HEK293T (cell line): ENCODE measurements around the gene RAB3IL1.

Source experiments
- CTCF ChIA-PET: fragments of 350-600 bp; formaldehyde crosslinking; extraction: SDS; loops from one replicate; lab custom pipeline; 2021; ENCODE audit warnings: antibody characterized with exemption, inconsistent platforms; lab: Yijun Ruan, JAX
- POLR2A ChIA-PET: fragments of 350-600 bp; formaldehyde crosslinking; extraction: SDS; loops from one replicate; lab custom pipeline; 2020; ENCODE audit warnings: antibody characterized with exemption, inconsistent platforms; lab: Yijun Ruan, JAX
- DNase-seq: peaks from one replicate; pipeline ENCODE4 v3.0.0; 2012; ENCODE audit warnings: mixed read lengths; ENCODE audit errors: extremely low spot score
- ARNT ChIP-seq: fragments of 450-650 bp; IDR thresholded peaks from 2 replicates; pipeline ENCODE4 v1.6.1; 2017; ENCODE audit warnings: mild to moderate bottlenecking
- BHLHE40 ChIP-seq: fragments of 450-650 bp; IDR thresholded peaks from 2 replicates; pipeline ENCODE4 v1.6.1; 2016; ENCODE audit warnings: mild to moderate bottlenecking, moderate library complexity, borderline replicate concordance
- CTBP1 ChIP-seq: fragments of 450-650 bp; IDR thresholded peaks from 2 replicates; pipeline ENCODE4 v1.6.1; 2016; ENCODE audit warnings: borderline replicate concordance
- ELF4 ChIP-seq: fragments of 450-650 bp; IDR thresholded peaks from 2 replicates; pipeline ENCODE4 v1.6.1; 2017; ENCODE audit warnings: antibody characterized with exemption
- FOXA1 ChIP-seq: fragments of 450-650 bp; IDR thresholded peaks from 2 replicates; pipeline ENCODE4 v1.6.1; 2016; ENCODE audit warnings: mild to moderate bottlenecking
- FOXK2 ChIP-seq: fragments of 450-650 bp; IDR thresholded peaks from 2 replicates; pipeline ENCODE4 v1.6.1; 2016; ENCODE audit warnings: mild to moderate bottlenecking
- FOXM1 ChIP-seq: fragments of 450-650 bp; IDR thresholded peaks from 2 replicates; pipeline ENCODE4 v1.6.1; 2017; ENCODE audit warnings: mild to moderate bottlenecking, borderline replicate concordance
- HDGF ChIP-seq: fragments of 450-650 bp; IDR thresholded peaks from 2 replicates; pipeline ENCODE4 v1.6.1; 2017; ENCODE audit warnings: antibody characterized with exemption, borderline replicate concordance
- L3MBTL2 ChIP-seq: fragments of 450-650 bp; conservative IDR thresholded peaks from 2 replicates; pipeline ENCODE4 v1.6.1; 2016; ENCODE audit warnings: mild to moderate bottlenecking
- LEF1 ChIP-seq: fragments of 450-650 bp; IDR thresholded peaks from 2 replicates; pipeline ENCODE4 v1.6.1; 2017; ENCODE audit warnings: mild to moderate bottlenecking, borderline replicate concordance
- NFRKB ChIP-seq: fragments of 450-650 bp; IDR thresholded peaks from 2 replicates; pipeline ENCODE4 v1.6.1; 2016; ENCODE audit warnings: mild to moderate bottlenecking, moderate library complexity
- PKNOX1 ChIP-seq: fragments of 450-650 bp; IDR thresholded peaks from 2 replicates; pipeline ENCODE4 v1.6.1; 2016
- SP1 ChIP-seq: fragments of 450-650 bp; IDR thresholded peaks from 2 replicates; pipeline ENCODE4 v1.6.1; 2017
- SUZ12 ChIP-seq: fragments of 450-650 bp; IDR thresholded peaks from 2 replicates; pipeline ENCODE4 v1.6.1; 2016; ENCODE audit warnings: mild to moderate bottlenecking
- TARDBP ChIP-seq: fragments of 450-650 bp; IDR thresholded peaks from 2 replicates; pipeline ENCODE4 v1.6.1; 2016
- ZNF384 ChIP-seq: fragments of 450-650 bp; IDR thresholded peaks from 2 replicates; pipeline ENCODE4 v1.6.1; 2016

RAB3IL1 gene

GRCh38 chr11:61868571-61869428 lies 48.6 kb downstream of the RAB3IL1 start:
- no peak for DNase-seq
- ChIA-PET CTCF (interaction anchor here (0.7 to 2.6 kb wide), 2 partner anchors 95 to 213 kb away, joined by 3 to 17 read pairs; no protein-coding TSS in a partner anchor), POLR2A (no interaction called here)
- TF ChIP-seq FOXM1 (no peak), ARNT (no peak), HDGF (no peak), ELF4 (no peak), NFRKB (no peak), BHLHE40 (no peak), SP1 (no peak), SUZ12 (no peak), FOXK2 (no peak), LEF1 (no peak), FOXA1 (no peak), L3MBTL2 (no peak), TARDBP (no peak), PKNOX1 (no peak), ZNF384 (no peak), CTBP1 (no peak)

GRCh38 chr11:61866958-61867343 lies 50.4 kb downstream of the RAB3IL1 start:
- POLR2A ChIA-PET = no interaction called here
- CTCF ChIA-PET = interaction anchor here (1.4 kb wide), 1 partner anchor 8 kb away, joined by 3 read pairs; no protein-coding TSS in a partner anchor
- no peak for TF ChIP-seq NFRKB
- no peak for TF ChIP-seq L3MBTL2
- no peak for TF ChIP-seq ZNF384
- TF ChIP-seq SUZ12 = no peak
- TF ChIP-seq FOXM1 = no peak
- TF ChIP-seq BHLHE40 = no peak
- no peak for TF ChIP-seq LEF1
- DNase-seq = no peak

GRCh38 chr11:61866231-61866957 lies 51.0 kb downstream of the RAB3IL1 start:
- CTCF ChIA-PET = interaction anchor here (1.4 kb wide), 1 partner anchor 9 kb away, joined by 3 read pairs; no protein-coding TSS in a partner anchor
- POLR2A ChIA-PET = no interaction called here
- TF ChIP-seq HDGF (no peak), FOXA1 (no peak), FOXM1 (no peak), L3MBTL2 (no peak), ELF4 (no peak), NFRKB (no peak), LEF1 (no peak)
- DNase-seq = no peak

- ChIA-PET POLR2A (no interaction called here), CTCF (no interaction called here)
- no peak for TF ChIP-seq NFRKB
- TF ChIP-seq ELF4 = no peak
- no peak for TF ChIP-seq CTBP1
- TF ChIP-seq L3MBTL2 = no peak
- no peak for TF ChIP-seq PKNOX1
- TF ChIP-seq BHLHE40 = no peak
- TF ChIP-seq SUZ12 = no peak
- TF ChIP-seq HDGF = no peak
- no peak for TF ChIP-seq FOXA1
- no peak for TF ChIP-seq TARDBP
- TF ChIP-seq FOXK2 = no peak
- TF ChIP-seq SP1 = no peak
- no peak for TF ChIP-seq ARNT
- no peak for TF ChIP-seq ZNF384
- TF ChIP-seq LEF1 = no peak
- DNase-seq = no peak
Measured at GRCh38 chr11:61864814-61865775, 52.3 kb downstream of the RAB3IL1 start.

GRCh38 chr11:61863548-61864081 lies 53.8 kb downstream of the RAB3IL1 start:
- ChIA-PET CTCF (no interaction called here), POLR2A (no interaction called here)
- no peak for DNase-seq
- TF ChIP-seq ELF4 (no peak), FOXA1 (no peak), TARDBP (no peak)
